ENCODE measurements around the gene ADCK1. TPM values are rescaled to one million over a fixed set of nuclear protein-coding genes. Genes with fewer than 3 reads are reported as not detected.

The ADCK1 gene
- total and polyA plus RNA-seq, 9 of the 15 experiments (the other 6 are each of a cell fraction or from before 2014, with no cell fraction given) = 2.8 to 8.9 (median 4.3) TPM

DNA sequence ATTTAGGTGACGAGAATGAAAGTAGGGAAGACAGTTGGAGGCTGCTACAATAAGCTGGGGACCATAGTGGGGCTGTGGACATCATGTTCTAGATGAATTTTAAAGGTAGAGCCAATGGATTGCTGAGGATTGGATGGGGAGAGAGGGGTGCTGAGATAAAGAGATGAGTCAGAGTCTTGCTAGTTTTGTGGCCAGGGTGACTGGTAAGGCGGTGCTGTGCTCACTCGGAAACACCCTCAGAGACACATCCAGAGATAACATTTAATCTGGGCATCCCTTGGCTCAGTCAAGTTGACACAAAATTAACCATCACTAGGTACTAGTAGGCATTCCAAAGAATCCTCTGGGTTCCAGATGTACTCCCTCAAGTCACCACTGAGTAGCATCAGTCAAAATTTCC, 170.7 kb downstream of the ADCK1 start:
- no peaks in the 10 kb centered on the region for H3K79me2 ChIP-seq (ENCODE audit: control insufficient read depth, insufficient read depth, low read length)
- intact Hi-C loops (cut with micrococcal nuclease) = no loop called here
- 9% methylated on average over 3 of the region's 3 CpGs for WGBS (ENCODE audit: insufficient coverage, low coverage, missing lambda C conversion rate)
- no peak overlapping the region for H3K9ac ChIP-seq (ENCODE audit: insufficient read depth in 1 of 2, low read depth in 2 of 2, low read length in 2 of 2)
- no TSS peak for BruUV-seq (replicated peaks)
- no peaks in the 10 kb centered on the region for H3K9me1 ChIP-seq (ENCODE audit: control insufficient read depth, insufficient read depth, low read length)
- H3K27me3 ChIP-seq (ENCODE audit: control insufficient read depth in 2 of 2, insufficient read depth in 2 of 2, low read length in 2 of 2) = no peaks in the 10 kb centered on the region
- in situ Hi-C loops (cut with MboI) = no loop called here
- POLR2A ChIA-PET = no interaction called here
- no peaks in the 10 kb centered on the region for H4K20me1 ChIP-seq (replicated peaks; ENCODE audit: control insufficient read depth, insufficient read depth, low read length)
- peaks cover 2 to 7% of the 10 kb centered on the region in 2 experiments; a peak in 4 of 5 replicates for H3K4me1 ChIP-seq (replicated peaks in 1 of 2; ENCODE audit: control insufficient read depth in 2 of 2, insufficient read depth in 2 of 2, low read length in 2 of 2)
- H3K27ac ChIP-seq (ENCODE audit: extremely low read depth, low read depth, low read length) = no peak overlapping the region
- H3K9me3 ChIP-seq (replicated peaks; ENCODE audit: control insufficient read depth, insufficient read depth, low read depth, low read length) = no peaks in the 10 kb centered on the region
- peak; percentile 46; the same call in 2 of the 3 replicates for ATAC-seq
- peak; percentile 73 for FAIRE-seq
- no peak overlapping the region for H3K4me3 ChIP-seq
- H2AFZ ChIP-seq (ENCODE audit: low read depth, low read length) = no peak overlapping the region
- peak in 2 of 4 experiments; percentile 16 to 42 for DNase-seq (ENCODE audit: extremely low read depth in 1 of 4, low spot score in 3 of 4)
- peak; percentile 20; the same call in 1 of the 2 replicates for TF ChIP-seq ARID1B (IDR thresholded peaks at IDR 0.05)
- TF ChIP-seq, protein P1, sequence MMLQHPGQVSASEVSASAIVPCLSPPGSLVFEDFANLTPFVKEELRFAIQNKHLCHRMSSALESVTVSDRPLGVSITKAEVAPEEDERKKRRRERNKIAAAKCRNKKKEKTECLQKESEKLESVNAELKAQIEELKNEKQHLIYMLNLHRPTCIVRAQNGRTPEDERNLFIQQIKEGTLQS (IDR thresholded peaks at IDR 0.05) = peak; percentile 55
- TF ChIP-seq, protein P1 (CRISPR knock-in tag; conservative IDR thresholded peaks at IDR 0.05) = no peak
- TF ChIP-seq PHB2 (IDR thresholded peaks at IDR 0.05; ENCODE audit: low read depth) = no peak
- no peak for TF ChIP-seq FUS (optimal IDR thresholded peaks at IDR 0.05; ENCODE audit: low read depth, low read length)
- no peak for TF ChIP-seq SREBF2 (CRISPR knock-in tag; IDR thresholded peaks at IDR 0.05)
- no peak for TF ChIP-seq RBM34 (IDR thresholded peaks at IDR 0.05; ENCODE audit: borderline replicate concordance, insufficient read depth, low read length)
- TF ChIP-seq, protein P2, sequence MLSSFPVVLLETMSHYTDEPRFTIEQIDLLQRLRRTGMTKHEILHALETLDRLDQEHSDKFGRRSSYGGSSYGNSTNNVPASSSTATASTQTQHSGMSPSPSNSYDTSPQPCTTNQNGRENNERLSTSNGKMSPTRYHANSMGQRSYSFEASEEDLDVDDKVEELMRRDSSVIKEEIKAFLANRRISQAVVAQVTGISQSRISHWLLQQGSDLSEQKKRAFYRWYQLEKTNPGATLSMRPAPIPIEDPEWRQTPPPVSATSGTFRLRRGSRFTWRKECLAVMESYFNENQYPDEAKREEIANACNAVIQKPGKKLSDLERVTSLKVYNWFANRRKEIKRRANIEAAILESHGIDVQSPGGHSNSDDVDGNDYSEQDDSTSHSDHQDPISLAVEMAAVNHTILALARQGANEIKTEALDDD (IDR thresholded peaks at IDR 0.05) = peak; percentile 73
- TF ChIP-seq JUND (IDR thresholded peaks at IDR 0.05; ENCODE audit: borderline replicate concordance, low read depth, low read length) = peak; percentile 42; the same call in 1 of the 2 replicates
- TF ChIP-seq JUND (tag; IDR thresholded peaks at IDR 0.05; ENCODE audit: borderline replicate concordance, low read depth, low read length) = peak; percentile 20; the same call in 1 of the 3 replicates
- TF ChIP-seq CBX2 (IDR thresholded peaks at IDR 0.05; ENCODE audit: insufficient read depth, low read length, poor library complexity, severe bottlenecking) = no peak
- TF ChIP-seq FOSL1 (tag; conservative IDR thresholded peaks at IDR 0.05) = peak; percentile 62
- no peaks in the 10 kb centered on the region for H3K36me3 ChIP-seq (ENCODE audit: control insufficient read depth, insufficient read depth, low read length)
- CTCF ChIA-PET (ENCODE audit: low intra/inter-chr PET ratio) = no interaction called here
- H3K4me2 ChIP-seq (ENCODE audit: insufficient read depth, low read length) = no peak overlapping the region

Measured in K562 (cell line).